GM21526 (cell line): ENCODE measurements around the gene VIT.
"Not testable (repeated sequence)": the region's sequence is repeated elsewhere in the genome, so short reads cannot be mapped to it uniquely, and the experiment has no call there.

Experiments
- ATAC-seq: cut with Tn5 transposase; IDR thresholded peaks from one replicate; pipeline ENCODE4 v1.9.1; 2021; ENCODE audit warnings: moderate library complexity; ENCODE audit not compliant: unreplicated experiment, low FRiP score

Gene VIT

DNA sequence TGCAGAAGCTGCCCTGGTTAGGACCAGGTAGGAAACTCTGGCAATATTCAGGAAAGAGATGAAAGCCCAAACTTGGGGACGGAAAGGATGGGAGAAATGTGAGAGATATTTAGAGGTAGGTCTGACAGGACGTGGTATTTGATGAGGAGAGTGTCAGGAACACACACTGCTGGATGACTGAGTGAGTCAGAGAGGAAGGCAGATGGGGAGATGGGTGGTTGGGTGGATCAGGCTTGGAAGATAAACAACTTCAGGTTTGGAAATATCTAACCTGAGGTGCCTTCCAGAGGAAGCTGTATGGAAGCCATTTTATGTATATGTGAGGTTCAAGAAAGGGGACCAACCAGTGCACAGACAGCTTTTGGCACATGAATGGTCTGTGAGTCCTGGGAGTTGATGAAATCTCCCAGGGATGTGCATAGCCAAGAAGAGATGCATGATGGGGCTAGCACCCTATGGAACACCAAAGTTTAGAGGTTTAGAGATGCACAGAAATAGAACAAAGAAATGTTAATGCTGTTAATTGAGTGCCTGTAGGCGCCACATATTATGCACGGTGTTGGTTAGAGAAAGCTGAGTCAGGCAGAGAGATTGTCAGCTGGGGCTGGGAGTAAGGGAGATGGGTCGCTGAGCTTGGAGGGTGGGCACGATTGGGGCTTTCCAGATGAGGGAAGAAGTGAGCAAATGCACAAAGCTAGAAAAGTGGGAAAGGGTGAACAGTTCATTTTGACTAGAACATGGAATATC is 101.0 kb downstream of the VIT start:
- ATAC-seq, result no peak

DNA sequence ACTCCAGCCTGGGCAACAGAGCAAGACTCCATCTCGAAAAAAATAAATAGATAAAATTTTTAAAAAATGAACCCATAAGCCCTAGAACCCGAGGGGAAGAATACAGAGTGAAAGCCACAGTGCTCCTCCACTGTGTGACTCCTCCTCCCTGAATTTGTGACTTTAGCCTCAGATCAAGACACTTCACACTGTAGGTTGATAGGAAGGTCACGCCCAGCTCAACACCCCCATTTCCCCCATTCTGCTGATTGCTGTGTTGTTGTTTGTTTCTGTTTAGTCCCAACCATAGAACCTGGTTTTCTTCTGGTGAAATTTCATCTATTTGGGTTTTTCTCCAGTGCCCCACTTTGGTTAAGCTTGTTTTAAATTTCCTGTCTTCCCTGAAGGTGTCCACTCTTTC is 102.2 kb downstream of the VIT start:
- no peak for ATAC-seq

DNA sequence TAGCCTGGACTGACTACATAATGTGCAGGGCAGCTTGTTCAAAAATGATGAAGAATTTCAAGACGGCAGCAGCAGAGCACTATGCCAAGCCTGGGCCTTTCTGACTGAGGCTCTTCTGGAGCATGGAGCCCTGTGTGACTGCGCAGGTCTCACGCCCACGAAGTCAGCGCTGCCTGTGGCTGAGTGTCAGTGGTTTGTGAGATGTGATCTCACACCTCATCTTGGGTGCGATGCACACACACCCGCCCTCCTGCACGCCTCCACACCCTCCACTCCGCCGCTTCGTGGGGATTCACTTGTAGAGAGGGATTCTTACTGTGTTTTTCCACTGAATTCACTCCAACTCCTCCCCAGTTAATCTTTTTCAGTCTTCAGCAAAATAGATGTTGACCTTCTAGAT is 103.9 kb downstream of the VIT start:
- ATAC-seq, result no peak

DNA sequence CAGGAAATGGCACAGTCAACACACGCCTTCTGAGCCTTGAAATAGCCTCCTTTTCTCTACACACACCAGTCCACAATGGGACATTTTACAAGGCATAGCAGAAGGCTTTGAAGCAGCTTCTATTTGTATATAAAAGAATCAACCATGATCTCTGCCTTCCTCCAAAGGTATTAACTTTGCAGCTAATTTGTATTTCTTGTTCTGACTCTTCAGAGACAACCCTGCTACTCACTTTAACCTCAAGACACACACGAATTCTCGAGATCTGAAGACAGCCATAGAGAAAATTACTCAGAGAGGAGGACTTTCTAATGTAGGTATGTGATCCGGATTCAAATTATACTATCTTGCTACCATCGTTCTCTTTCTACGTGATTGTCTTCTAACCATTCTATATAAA is 104.6 kb downstream of the VIT start:
- no peak for ATAC-seq

DNA sequence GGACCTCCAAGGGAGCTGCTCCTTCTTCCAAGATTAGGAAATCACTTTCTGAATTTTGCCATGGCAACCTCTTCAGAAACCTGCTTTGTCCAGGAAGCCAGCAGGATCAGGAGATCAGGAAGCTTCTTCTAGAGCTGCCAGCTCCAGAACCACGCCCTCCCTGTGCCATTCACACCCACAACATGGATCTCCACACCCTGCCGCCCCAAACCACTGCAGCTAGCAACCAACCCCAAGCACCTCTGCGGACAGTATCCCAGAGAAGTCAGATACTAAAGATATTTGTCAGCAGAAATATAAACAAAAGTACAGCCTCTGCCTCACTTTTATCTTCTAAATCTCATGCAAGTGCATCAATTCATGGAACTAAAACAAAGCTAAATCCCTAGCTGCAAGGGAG is 106.4 kb downstream of the VIT start:
- no peak for ATAC-seq

DNA sequence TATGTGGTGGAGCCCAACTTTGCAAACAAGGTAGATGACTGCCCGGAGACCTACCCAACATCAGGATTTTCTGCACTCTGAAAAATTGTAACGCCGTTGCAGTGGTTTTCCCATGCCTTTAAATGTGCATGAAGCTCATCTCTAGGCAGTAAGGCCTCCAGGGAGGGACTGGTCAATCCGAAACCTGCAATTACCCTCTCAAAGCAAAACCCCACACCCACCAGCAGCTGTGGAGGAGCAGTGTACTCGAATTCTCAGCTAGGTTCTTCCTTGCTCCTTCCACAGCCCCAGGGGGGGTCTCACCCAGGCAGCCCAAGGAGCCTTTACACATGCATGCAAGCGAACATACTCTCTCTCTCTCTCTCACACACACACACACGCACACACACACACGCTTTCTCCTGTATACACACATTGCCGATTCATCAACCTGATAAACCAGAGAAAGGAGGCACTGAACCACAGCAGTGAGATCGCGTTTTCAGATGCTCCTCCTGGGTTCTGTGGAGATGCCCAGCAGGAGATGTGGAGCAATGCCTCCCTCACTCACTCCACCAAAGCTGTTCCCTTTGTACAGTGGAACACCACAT is 109.2 kb downstream of the VIT start:
- ATAC-seq, result no peak

DNA sequence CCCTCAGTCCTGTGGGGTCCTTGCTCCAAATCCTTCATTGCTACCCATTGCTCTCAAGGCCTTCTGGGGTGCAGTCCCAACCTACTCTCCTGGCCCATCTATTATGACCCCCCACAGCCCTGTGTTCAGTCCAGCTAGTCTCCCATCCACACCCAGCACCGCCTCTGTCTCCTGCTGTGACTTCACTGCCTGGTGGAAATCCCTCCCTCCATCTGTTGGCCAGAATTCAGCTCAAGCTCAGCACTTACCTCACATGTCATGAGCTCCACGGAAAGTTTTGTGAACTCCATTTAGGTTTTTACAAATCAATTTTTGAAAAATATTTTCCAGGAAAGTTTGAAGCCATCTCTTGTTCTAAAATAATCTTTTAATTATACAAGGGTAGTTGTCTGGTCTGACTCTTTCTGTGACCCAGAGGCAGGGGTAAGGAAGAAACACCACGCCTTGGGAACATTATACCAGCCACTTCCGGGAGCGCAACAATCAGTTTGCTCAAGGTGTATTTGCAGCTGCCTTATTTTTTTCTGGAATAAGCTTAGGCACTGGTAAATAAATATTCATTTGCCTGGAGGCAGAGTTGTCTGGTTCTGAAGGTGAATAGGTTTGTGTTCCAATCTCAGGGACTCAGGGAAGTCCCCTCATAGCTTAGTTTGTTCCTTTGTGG is 110.8 kb downstream of the VIT start:
- ATAC-seq, result no peak

DNA sequence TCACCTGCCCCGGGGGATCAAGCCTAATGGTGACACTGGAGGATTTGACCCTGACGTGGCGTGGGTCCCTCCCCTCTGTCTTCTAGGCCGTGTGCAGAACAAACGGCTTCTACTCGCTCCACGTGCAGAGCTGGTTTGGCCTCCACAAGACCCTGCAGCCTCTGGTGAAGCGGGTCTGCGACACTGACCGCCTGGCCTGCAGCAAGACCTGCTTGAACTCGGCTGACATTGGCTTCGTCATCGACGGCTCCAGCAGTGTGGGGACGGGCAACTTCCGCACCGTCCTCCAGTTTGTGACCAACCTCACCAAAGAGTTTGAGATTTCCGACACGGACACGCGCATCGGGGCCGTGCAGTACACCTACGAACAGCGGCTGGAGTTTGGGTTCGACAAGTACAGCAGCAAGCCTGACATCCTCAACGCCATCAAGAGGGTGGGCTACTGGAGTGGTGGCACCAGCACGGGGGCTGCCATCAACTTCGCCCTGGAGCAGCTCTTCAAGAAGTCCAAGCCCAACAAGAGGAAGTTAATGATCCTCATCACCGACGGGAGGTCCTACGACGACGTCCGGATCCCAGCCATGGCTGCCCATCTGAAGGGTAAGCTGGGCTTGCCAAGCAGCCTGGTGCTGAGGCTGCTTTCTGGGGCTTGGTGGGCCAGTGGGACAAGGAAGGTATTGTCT is 112.0 kb downstream of the VIT start:
- ATAC-seq, result no peak

DNA sequence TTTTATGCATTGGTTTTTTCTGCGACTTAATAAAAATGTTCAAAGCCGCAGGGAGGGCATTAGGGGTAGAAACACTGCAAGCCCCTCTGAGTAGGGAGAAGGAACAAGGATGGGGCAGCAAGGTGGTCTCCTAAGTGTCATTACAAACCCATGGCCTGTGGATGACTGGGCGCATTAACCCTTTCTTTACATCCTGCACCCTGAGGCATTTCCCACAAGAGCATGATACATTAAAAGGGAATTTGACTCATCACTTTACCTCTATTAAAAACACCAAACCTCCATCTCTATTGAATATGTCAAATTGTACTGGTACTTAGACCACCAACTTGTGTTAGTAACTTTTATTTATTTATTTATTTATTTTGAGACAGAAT is 112.5 kb downstream of the VIT start:
- ATAC-seq, result no peak

DNA sequence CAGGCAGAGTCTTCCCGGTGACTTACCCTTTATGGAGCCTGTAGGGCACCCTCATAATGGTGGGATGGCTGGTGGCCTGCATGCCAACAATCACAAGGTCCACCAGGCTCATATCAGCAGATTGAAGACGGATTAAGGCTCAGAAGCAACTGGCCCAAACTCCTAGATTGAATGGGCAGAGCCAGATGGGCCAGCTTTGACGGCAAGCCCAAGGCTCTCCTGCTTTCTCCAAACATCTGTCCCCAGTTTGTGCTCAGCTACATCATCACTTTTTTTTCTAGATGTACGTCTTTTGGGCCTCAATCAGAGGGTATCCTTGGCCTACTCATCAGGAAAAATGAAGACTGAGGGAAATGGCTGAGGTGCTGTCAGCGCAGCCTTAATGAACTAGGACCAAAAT is 114.6 kb downstream of the VIT start:
- ATAC-seq, result no peak

DNA sequence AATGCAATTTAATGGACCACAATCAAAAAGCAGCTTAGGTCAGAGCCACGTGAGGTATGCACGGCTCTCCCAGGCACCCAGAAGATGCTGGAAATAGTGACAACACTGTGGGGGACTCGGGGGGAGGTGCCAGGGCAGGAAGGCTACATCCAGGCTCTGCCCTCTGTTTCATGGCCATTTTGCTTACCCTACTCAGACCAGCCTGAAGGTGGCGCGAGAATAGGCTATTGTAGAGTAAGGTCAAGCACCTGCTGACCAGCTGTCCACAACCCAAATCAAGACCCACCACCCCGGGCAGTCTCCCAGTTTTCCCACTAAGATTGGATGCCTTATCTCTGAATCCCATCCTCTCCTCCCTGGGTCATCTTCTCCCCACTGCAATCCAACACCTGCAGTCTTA is 115.7 kb downstream of the VIT start:
- no peak for ATAC-seq

DNA sequence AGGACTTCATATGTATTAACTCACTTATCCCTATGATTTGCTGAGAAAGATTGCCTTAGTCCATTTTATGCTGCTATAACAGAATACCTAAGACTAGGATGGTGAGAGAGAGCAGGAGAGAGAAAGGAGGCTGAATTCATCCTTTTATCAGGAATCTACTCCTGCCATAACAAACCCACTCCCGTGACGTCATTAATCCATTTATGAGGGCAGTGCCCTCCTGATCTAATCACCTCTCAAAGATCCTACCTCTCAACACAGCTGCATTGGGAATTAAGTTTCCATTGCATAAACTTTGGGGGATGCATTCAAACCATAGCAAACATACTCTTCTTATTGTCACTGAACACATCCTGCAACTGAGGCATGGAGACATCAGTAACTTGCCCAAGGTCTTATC is 122.0 kb downstream of the VIT start:
- no peak for ATAC-seq

DNA sequence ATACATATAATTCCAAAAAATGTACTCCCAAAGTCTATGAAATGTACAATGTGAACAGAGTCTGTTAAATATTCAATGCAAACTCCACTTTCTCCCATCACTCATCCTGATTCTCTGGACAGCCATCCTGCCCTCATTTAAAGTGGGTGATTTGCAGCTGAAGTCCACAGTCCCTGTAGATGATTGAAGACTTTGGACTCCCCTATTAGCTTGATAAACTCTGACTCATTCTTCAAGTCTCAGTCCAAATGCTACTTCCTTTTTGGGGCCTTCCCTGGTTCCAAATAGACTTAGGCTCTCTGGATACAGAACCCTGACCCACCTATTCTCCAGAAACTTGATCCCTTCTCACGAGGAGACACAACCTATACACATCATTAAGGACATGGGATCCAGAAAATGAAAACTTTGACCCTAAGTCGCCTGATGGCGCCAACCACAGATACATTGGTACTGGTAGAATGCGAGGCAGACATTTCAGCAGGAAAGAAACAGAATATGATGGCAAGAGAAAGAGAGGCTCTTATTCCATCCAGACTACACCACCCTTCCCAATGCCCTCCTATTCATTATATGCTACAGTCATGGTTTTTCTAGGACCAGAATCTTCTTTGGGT is 122.7 kb downstream of the VIT start:
- ATAC-seq, result no peak

DNA sequence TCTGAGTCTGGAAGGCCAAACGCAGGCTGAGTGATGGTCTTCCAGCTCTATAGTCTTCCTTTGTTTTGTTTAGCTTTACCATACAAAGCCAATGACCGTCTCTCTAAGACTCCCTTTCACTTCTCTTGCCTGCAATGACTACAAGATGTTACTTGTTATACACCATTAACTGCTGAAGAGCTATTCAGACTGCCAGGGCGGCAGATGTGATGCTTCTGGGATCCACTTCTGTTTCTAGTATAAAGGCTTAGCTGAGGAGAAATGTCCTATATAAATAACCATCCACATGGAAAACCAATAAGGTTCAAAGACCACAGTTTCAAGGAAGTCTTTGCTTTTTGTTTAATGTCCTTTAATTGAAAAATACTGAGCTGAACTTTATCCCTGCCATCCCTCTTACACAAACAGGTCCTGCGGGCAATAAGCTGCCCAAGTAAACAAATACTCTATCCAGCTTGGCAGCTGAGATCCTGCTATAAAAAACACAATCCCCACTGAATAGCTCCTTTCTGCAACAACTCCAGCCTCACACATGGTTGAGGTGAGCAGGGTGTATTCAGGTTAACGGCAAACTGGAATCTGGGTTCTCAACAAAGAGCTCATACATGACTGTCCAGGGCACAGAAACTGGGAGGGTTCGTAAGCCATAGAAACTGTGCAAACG is 124.6 kb downstream of the VIT start:
- ATAC-seq, result no peak

DNA sequence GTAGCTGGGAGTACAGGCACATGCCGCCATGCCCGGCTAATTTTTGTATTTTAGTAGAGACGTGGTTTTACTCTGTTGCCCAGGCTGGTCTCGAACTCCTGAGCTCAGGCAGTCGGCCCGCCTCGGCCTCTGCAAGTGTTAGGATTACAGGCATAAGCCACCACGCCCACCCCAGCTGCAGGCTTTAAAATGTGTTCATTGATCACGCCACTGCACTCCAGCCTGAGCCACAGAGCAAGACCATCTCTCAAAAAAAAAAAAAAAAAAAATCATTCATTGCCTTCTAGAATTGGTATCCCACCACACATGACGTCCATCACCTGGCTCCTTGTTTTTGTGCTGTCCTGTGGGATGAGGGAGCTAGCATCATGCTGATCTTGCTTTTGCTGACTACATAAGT is 127.4 kb downstream of the VIT start:
- no peak for ATAC-seq

DNA sequence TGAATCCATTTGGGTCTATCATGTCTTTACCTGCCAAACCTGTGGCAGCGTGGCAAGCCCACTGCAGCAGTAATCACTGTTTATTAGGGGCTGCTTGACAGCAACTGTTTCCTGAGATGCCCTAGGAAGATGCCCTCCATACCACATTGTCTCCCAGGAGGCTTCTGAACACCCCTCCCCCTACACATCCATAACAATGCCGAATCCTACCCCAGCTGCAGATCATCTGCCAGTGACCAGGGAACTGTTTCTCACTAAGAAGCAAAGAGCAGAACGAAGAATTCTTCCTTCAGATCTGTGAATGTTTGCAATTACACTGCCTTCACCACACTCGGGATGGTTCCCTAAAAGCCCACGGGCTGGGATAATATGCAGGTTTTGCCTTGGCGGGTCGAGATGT is 127.8 kb downstream of the VIT start:
- no peak for ATAC-seq

DNA sequence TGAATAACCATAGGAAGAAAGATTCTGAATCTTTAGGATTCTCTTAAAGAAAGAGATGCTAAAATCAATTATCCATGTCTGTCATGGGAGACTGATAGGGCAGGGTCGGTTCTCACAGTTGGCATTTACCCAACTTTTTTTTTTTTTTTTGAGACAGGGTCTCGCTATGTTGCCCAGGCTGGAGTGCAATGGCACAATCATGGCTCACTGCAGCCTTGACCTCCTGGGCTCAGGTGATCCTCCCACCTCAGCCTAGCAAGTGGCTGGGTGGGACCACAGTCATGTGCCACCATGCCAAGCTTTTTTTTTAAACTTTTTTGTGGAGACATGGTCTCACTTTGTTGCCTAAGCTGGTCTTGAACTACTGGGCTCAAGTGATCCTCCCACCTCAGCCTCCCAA is 128.2 kb downstream of the VIT start:
- ATAC-seq, result not testable (repeated sequence)

DNA sequence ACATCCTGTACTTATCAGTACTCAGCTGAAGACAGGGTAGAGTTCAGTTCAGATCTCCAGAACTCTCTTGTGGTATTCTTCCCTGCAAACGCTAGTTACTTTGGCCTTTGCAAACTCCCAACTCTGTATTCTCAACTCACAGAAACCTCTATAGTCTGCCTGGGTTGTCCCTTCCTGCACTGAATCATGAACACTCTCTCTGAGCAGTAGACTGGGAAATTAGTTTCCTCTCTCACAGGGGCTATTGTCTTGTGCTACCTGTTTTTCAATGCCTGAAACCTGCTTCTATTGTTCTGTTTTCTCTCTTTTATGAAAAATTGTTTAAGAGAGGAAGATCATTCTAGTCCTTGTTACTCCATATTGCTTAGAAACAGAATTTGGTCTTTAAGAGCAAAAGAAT is 134.7 kb downstream of the VIT start:
- ATAC-seq, result no peak

DNA sequence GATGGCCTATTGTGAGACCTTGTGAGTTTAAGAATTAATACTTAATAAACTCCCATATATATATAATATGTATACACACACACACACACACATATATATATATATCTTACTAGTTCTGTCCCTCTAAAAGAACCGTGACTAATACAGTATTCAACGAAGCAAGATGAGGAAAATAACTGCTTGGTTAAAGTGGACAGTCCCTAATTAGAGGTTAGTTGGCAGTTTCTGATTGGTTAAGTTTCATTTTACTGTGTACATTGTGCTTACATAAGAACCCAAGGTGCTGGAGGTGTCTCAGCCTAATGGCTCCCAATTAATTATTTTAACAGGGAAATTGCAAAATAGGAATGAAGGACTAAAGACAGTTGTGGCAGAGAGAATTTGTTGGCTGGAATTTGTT is 137.7 kb downstream of the VIT start:
- ATAC-seq, result no peak

DNA sequence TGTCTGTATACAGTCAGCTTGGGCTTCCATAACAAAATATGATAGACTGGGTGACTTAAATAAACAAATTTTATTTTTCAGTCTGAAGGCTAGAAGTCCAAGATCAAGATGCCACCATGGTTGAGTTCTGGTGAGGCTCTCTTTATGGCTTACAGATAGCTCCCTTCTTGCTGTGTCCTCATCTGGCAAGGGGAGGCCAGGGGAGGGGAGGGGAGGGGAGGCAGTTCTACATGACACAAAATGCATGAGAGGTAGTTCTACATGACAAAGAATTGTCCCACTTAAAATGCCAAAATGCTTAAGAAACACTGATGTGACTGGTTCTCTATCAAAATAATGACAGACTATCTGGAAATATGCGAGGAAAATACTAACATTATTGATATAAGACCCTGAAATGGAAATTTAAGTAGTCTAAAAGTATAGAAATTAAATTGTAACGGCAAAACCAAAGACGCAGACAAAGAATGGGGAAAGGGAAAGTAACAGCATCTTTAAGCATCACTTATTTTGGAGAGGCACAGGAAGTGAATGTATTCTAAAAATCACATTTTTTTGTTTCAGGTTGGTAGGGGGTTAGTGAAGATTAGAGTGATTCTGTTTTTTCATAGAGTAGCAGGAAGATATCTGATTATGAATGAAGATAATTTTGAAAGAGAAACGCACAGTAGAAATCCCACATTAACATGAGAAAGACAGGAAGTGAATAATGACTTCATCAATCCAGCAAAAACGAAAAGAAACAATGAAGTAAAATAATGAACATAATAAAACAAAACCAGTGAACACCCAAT is 138.4 kb downstream of the VIT start:
- ATAC-seq, result no peak
